ENCODE results near the gene CDC42EP5.

- TF ChIP-seq CTCF (IDR thresholded peaks at IDR 0.05) = no peak
- TF ChIP-seq POLR2A (IDR thresholded peaks at IDR 0.05) = no peak
Measured at GRCh38 chr19:54424201-54424600, 48.9 kb downstream of the CDC42EP5 start.
